Heart left ventricle (tissue), 16 donors: ENCODE results near the gene MPV17L2. TPM values are rescaled to one million over a fixed set of nuclear protein-coding genes. Genes with fewer than 3 reads are reported as not detected.

ENCODE experiments used
- ATAC-seq, 4 donors: fragments of 200-7000 bp; cut with Tn5 transposase; one replicate each; pipeline ENCODE4 v1.9.1; 2020 to 2022; ENCODE audit warnings: moderate library complexity in 4 of 4, mild to moderate bottlenecking in 3 of 4, moderate number of reproducible peaks in 1 of 4
- DNase-seq, 5 donors: peaks; one replicate each; pipeline ENCODE4 v3.0.0-alpha.2; 2020
- H3K27ac ChIP-seq, 12 donors: fragments of 200-600 bp; sonication (generic) in 4 of 12; one replicate each; pipeline versions ENCODE4 v1.5.0 to v1.8.0; 2016 to 2022; ENCODE audit warnings: mild to moderate bottlenecking in 2 of 12
- H3K27me3 ChIP-seq, 9 donors: fragments of 200-600 bp; sonication (generic) in 2 of 9; one replicate each; pipeline versions ENCODE4 v1.5.1 to v1.8.0; 2016 to 2022; ENCODE audit warnings: mild to moderate bottlenecking in 3 of 9
- H3K36me3 ChIP-seq, 9 donors: fragments of 200-600 bp; sonication (generic) in 2 of 9; one replicate each; pipeline versions ENCODE4 v1.5.0 to v1.8.0; 2018 to 2022; ENCODE audit warnings: mild to moderate bottlenecking in 2 of 9
- H3K4me1 ChIP-seq, 12 donors: fragments of 200-600 bp; sonication (generic) in 4 of 12; one replicate each; pipeline versions ENCODE4 v1.5.0 to v1.8.0; 2016 to 2022; ENCODE audit warnings: mild to moderate bottlenecking in 3 of 12
- H3K4me3 ChIP-seq, 12 donors: fragments of 200-600 bp; sonication (generic) in 4 of 12; one replicate each; pipeline versions ENCODE4 v1.5.0 to v1.8.0; 2017 to 2022; ENCODE audit warnings: mild to moderate bottlenecking in 9 of 12, moderate library complexity in 4 of 12
- H3K9me3 ChIP-seq, 12 donors: fragments of 200-600 bp; sonication (generic) in 4 of 12; one replicate each; pipeline versions ENCODE4 v1.5.0 to v1.8.0; 2016 to 2022; ENCODE audit warnings: mild to moderate bottlenecking in 1 of 12
- POLR2A ChIP-seq, 2 donors: fragments of 450-650 bp; IDR thresholded peaks; one replicate each; pipeline ENCODE4 v1.6.1; 2017; ENCODE audit warnings: antibody characterized with exemption in 2 of 2, mild to moderate bottlenecking in 2 of 2, moderate library complexity in 2 of 2
- WGBS, 4 donors: extraction: QIAGEN DNeasy Blood & Tissue Kit in 2 of 4; methylation state at CpG; one replicate each; pipeline versions ENCODE4 v1.1.5 to v1.1.7; 2013 to 2018; 5-methylcytosine and 5-hydroxymethylcytosine counted together
- intact Hi-C, 10 donors: fragments of 100-400 bp; cut with DNase I; formaldehyde crosslinking; loops; one replicate each; pipeline versions ENCODE4 v1.11.1 to v1.14.2; 2022
- polyA plus RNA-seq, 2 donors: library from polyadenylated mRNA; stranded (reverse); fragments of 200-250 nt; gene quantifications; one replicate each; pipeline ENCODE4 v1.2.3, GENCODE V29; 2013
- total RNA-seq, 9 donors: library from RNA; depleted of rRNA in 2 of 9; stranded (reverse); fragments of >200 nt in 2 of 9; fragmentation: NEBNext Ultra II Directional in 3 of 9; extraction: Animal tissue kit (Norgen Biotek cat#: 25700) in 3 of 9; gene quantifications; one replicate each; pipeline versions ENCODE4 v1.1.0 to v1.2.4, GENCODE V29; 2016 to 2023
- TF ChIP-seq, protein P1 (sequence below), 12 donors: fragments of 200-600 bp; sonication (generic) in 4 of 12; IDR thresholded peaks; one replicate each; pipeline versions ENCODE4 v1.5.0 to v1.8.0; 2018 to 2022; ENCODE audit warnings: antibody characterized with exemption in 12 of 12, mild to moderate bottlenecking in 5 of 12
- donor health status: ischemic (EF 13 %, LVEDD 7.1; RV severe dilation, severe dysfunction).
- donor health status: healthy with polysubstance abuse.
- donor health status: DM: no; HTN: yes; CAD: no.
- donor health status: DM: no; HTN: no; CAD: no.
- donor health status: ischemic (EF 25% LVEDD 6.9; RV normal size, moderate dysfunction).
- donor health status: ischemic (EF 25% LVEDD 5.7; RV mildly dilated, moderate dysfunction).
- donor health status: healthy.
- donor health status: DM: yes; HTN: yes; CAD: no.
- donor health status: ischemic (EF 35%, LVEDD 5.7; RV mildly dilated, moderate dysfunction).
- donor health status: nonischemic (EF 11% LVEDD 7.7; RV severe dilation, severe dysfunction).
- donor health status: DM: yes; HTN: yes; CAD: no.
- donor health status: PGD.
- donor health status: ischemic (EF 29% LVEDD 5.4; RV normal size, mild dysfunction).
- donor health status: nonischemic (EF 23%, LVEDD 6.1; RV moderate dilation, normal function).

The MPV17L2 gene
- total and polyA plus RNA-seq, 11 donors, result 10.6 to 59.3 (median 18.9) TPM

DNA sequence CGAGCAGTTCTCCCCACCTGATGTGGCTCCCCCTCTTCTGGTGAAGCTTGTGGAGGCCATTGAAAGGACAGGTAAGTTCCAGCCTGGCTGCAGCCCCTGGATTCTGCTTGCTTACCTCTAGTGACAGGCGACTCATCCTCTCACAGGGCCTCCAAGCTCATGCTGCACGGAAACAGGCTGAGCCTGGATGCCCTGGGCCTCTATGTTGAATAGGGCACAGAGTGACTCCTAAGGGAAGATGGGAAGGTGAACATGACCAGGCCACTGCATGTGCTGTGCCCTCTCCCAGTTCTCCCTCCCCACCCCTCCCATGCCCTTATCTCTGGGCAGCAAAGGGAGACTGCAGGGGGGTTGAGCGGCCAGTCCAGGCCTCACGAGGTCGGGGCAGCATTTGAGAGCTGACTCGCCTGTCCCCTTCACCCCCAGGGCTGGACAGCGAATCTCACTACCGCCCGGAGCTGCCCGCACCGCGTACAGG lies 32.5 kb upstream of the MPV17L2 start:
- Histone ChIP-seq H3K27ac (peak overlapping the region; percentile 69 to 93 (median 84)), H3K36me3 (peaks cover 0 to 45% (median 35%) of the 10 kb centered on the region in 9 donors), H3K4me3 (peak overlapping the region in 11 of 12 donors; percentile 16 to 61 (median 52)), H3K27me3 (no peaks in the 10 kb centered on the region), H3K4me1 (peaks cover 5 to 47% (median 30%) of the 10 kb centered on the region in 12 donors), H3K9me3 (no peaks in the 10 kb centered on the region)
- DNase-seq (peak in 2 of 5 donors; percentile 40 to 47), ATAC-seq (peak; percentile 16 to 40 (median 21))
- TF ChIP-seq, protein P1, sequence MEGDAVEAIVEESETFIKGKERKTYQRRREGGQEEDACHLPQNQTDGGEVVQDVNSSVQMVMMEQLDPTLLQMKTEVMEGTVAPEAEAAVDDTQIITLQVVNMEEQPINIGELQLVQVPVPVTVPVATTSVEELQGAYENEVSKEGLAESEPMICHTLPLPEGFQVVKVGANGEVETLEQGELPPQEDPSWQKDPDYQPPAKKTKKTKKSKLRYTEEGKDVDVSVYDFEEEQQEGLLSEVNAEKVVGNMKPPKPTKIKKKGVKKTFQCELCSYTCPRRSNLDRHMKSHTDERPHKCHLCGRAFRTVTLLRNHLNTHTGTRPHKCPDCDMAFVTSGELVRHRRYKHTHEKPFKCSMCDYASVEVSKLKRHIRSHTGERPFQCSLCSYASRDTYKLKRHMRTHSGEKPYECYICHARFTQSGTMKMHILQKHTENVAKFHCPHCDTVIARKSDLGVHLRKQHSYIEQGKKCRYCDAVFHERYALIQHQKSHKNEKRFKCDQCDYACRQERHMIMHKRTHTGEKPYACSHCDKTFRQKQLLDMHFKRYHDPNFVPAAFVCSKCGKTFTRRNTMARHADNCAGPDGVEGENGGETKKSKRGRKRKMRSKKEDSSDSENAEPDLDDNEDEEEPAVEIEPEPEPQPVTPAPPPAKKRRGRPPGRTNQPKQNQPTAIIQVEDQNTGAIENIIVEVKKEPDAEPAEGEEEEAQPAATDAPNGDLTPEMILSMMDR (IDR thresholded peaks at IDR 0.05), result no peak
- TF ChIP-seq POLR2A (IDR thresholded peaks at IDR 0.05), result no peak
- WGBS, 4 donors, result 46 to 55% (median 52%) methylated on average over 10 to 13 of the region's 13 CpGs
- intact Hi-C loops, result loop anchor here in 3 of 10 donors (2.0 to 5.0 kb wide), 2 partner anchors 44 to 48 kb away; no protein-coding TSS in a partner anchor

DNA sequence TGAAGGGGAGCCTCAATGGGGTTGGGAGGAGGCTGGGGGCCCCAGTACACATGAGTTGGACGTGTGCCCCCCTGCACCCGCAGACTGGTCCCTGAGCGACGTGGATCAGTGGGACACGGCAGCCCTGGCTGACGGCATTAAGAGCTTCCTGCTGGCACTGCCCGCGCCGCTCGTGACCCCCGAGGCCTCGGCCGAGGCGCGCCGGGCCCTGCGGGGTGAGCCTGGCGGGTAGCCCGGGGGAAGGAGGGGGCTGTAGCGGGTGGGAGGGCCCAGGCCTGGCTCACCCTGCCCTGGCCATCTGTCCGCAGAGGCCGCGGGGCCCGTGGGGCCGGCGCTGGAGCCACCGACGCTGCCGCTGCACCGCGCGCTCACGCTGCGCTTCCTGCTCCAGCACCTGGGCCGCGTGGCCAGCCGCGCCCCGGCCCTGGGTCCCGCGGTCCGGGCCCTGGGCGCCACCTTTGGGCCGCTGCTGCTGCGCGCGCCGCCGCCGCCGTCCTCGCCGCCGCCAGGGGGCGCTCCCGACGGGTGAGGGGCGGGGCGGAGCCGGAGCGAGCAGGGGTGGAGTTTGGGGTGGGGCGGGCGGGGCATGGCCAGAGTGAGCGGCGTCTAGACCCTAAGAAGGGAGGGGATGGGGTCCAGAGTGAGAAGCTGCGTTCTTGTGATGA lies 31.9 kb upstream of the MPV17L2 start:
- intact Hi-C loops, result loop anchor here in 3 of 10 donors (2.0 to 5.0 kb wide), 2 partner anchors 44 to 49 kb away; no protein-coding TSS in a partner anchor
- no peaks in the 10 kb centered on the region for H3K9me3 ChIP-seq
- ATAC-seq (peak; percentile 17 to 80 (median 64)), DNase-seq (peak; percentile 68 to 89 (median 76))
- no peaks in the 10 kb centered on the region for H3K27me3 ChIP-seq
- H3K27ac ChIP-seq, result peak overlapping the region; percentile 69 to 93 (median 84)
- H3K36me3 ChIP-seq, result peaks cover 0 to 45% (median 36%) of the 10 kb centered on the region in 9 donors
- peaks cover 5 to 41% (median 27%) of the 10 kb centered on the region in 12 donors for H3K4me1 ChIP-seq
- TF ChIP-seq, protein P1 (IDR thresholded peaks at IDR 0.05), result peak; percentile 32 to 92 (median 66)
- TF ChIP-seq POLR2A (IDR thresholded peaks at IDR 0.05), result no peak
- WGBS, 4 donors, result 2 to 9% (median 5%) methylated on average over 21 to 66 of the region's 66 CpGs
- peak overlapping the region in 11 of 12 donors; percentile 16 to 61 (median 52) for H3K4me3 ChIP-seq

DNA sequence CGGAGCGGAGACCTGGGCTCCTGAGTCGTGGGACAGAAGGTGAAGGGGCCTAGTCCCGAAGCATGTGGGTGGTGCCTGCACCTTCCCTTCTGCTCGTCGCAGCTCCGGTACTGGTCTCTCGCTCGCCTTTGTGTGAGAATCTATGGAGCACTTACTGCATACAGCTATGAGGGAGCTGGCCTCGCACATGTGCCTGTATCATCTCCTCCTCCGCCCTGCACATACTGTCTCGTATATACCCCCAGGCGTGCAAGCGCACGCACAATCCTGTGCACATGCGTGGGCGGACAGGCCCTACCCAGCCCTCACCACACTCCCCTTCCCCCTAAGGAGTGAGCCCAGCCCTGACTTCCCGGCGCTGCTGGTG lies 31.4 kb upstream of the MPV17L2 start:
- peak in 3 of 4 donors; percentile 1 to 13 (median 2) for ATAC-seq
- peak in 1 of 5 donors; percentile 54 for DNase-seq
- H3K9me3 ChIP-seq, result no peaks in the 10 kb centered on the region
- intact Hi-C loops, result loop anchor here in 3 of 10 donors (2.0 to 5.0 kb wide), 2 partner anchors 45 to 49 kb away; no protein-coding TSS in a partner anchor
- TF ChIP-seq, protein P1 (IDR thresholded peaks at IDR 0.05), result peak in 3 of 12 donors; percentile 13 to 39 (median 28)
- no peak for TF ChIP-seq POLR2A (IDR thresholded peaks at IDR 0.05)
- peak overlapping the region in 9 of 12 donors; percentile 22 to 61 (median 52) for H3K4me3 ChIP-seq
- H3K4me1 ChIP-seq, result peaks cover 3 to 36% (median 23%) of the 10 kb centered on the region in 12 donors
- peak overlapping the region in 5 of 12 donors; percentile 13 to 93 (median 84) for H3K27ac ChIP-seq
- H3K27me3 ChIP-seq, result no peaks in the 10 kb centered on the region
- 62 to 84% (median 69%) methylated on average over 10 to 19 of the region's 19 CpGs for WGBS, 4 donors
- peaks cover 0 to 48% (median 42%) of the 10 kb centered on the region in 9 donors for H3K36me3 ChIP-seq

DNA sequence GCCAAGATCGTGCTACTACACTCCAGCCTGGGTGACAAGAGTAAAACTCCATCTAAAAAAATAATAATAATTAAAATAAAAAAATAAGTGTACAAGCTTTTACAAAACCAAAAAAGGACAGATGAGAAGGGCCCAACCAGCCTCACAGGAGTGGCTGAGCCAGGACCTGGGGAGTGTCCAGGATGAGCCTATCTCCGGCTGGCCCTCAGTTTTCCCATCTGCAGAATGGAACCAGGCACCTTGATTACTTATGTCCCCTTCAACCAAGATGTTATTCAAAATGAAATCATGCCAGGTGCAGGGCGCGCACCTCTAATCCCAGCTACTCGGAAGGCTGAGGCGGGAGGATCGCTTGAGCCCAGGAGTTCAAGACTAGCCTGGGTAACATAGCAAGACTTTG lies 28.9 kb upstream of the MPV17L2 start:
- ATAC-seq, result no peak
- WGBS, 4 donors, result 95 to 99% (median 96%) methylated on average over 7 of the region's 7 CpGs
- no peaks in the 10 kb centered on the region for H3K27me3 ChIP-seq
- no peak overlapping the region for H3K4me3 ChIP-seq
- H3K9me3 ChIP-seq, result no peaks in the 10 kb centered on the region
- H3K27ac ChIP-seq, result no peak overlapping the region
- DNase-seq, result no peak
- TF ChIP-seq POLR2A (IDR thresholded peaks at IDR 0.05), result no peak
- TF ChIP-seq, protein P1 (IDR thresholded peaks at IDR 0.05), result no peak
- H3K4me1 ChIP-seq, result peaks cover 0 to 27% (median 13%) of the 10 kb centered on the region in 12 donors
- intact Hi-C loops, result loop anchor here in 2 of 10 donors (5.0 kb wide), 1 partner anchor 52 kb away; no protein-coding TSS in a partner anchor
- H3K36me3 ChIP-seq, result peaks cover 0 to 72% (median 63%) of the 10 kb centered on the region in 9 donors
